Measurements from ENCODE around the gene CCN6.
"Not testable (repeated sequence)": the region's sequence is repeated elsewhere in the genome, so short reads cannot be mapped to it uniquely, and the experiment has no call there.

The CCN6 gene

GRCh38 chr6:112030206-112030960, 23.5 kb upstream of the CCN6 start:
- no peak for DNase-seq

- no peak for DNase-seq
Observed at GRCh38 chr6:112030961-112031660, 22.8 kb upstream of the CCN6 start.

- DNase-seq = no peak
Observed at GRCh38 chr6:112031960-112032359, 21.9 kb upstream of the CCN6 start.

GRCh38 chr6:112032728-112033127, 21.2 kb upstream of the CCN6 start:
- DNase-seq = no peak

GRCh38 chr6:112033791-112034615, 19.9 kb upstream of the CCN6 start:
- DNase-seq = no peak

GRCh38 chr6:112034616-112034995, 19.3 kb upstream of the CCN6 start:
- DNase-seq = no peak

GRCh38 chr6:112036088-112036637, 17.7 kb upstream of the CCN6 start:
- no peak for DNase-seq

GRCh38 chr6:112037783-112038216, 16.1 kb upstream of the CCN6 start:
- no peak for DNase-seq

- no peak for DNase-seq
Observed at GRCh38 chr6:112038268-112038667, 15.6 kb upstream of the CCN6 start.

GRCh38 chr6:112038756-112039430, 15.0 kb upstream of the CCN6 start:
- DNase-seq = no peak

GRCh38 chr6:112039431-112039770, 14.5 kb upstream of the CCN6 start:
- no peak for DNase-seq

GRCh38 chr6:112040956-112041355, 12.9 kb upstream of the CCN6 start:
- DNase-seq = no peak

- DNase-seq = no peak
Observed at GRCh38 chr6:112041535-112041934, 12.4 kb upstream of the CCN6 start.

GRCh38 chr6:112043032-112044007, 10.6 kb upstream of the CCN6 start:
- DNase-seq = peak; percentile 96

GRCh38 chr6:112044196-112044595, 9.7 kb upstream of the CCN6 start:
- DNase-seq = no peak

GRCh38 chr6:112044856-112045255, 9.0 kb upstream of the CCN6 start:
- DNase-seq = no peak

- DNase-seq = not testable (repeated sequence)
Observed at GRCh38 chr6:112047523-112047922, 6.4 kb upstream of the CCN6 start.

GRCh38 chr6:112049026-112049799, 4.7 kb upstream of the CCN6 start:
- DNase-seq = no peak

GRCh38 chr6:112049996-112050395, 3.9 kb upstream of the CCN6 start:
- no peak for DNase-seq

GRCh38 chr6:112050429-112050828, 3.5 kb upstream of the CCN6 start:
- no peak for DNase-seq

- DNase-seq = not testable (repeated sequence)
Observed at GRCh38 chr6:112051251-112051740, 2.6 kb upstream of the CCN6 start.
